A549 (cell line): ENCODE results near the gene RUNX2. TPM values are rescaled to one million over a fixed set of nuclear protein-coding genes. Genes with fewer than 3 reads are reported as not detected.

Source experiments
- ATAC-seq, 2 experiments: fragments of 200-7000 bp in 1 of 2; fragments of >200 bp in 1 of 2; cut with Nextera tagmentation in 1 of 2; cut with Tn5 transposase in 1 of 2; 3 replicates each; pipeline versions ENCODE4 v1.8.0 to v1.9.1; 2018 to 2020; ENCODE audit warnings: mild to moderate bottlenecking in 1 of 2, moderate library complexity in 1 of 2
- CTCF ChIA-PET: fragments of 300-600 bp; sonication (Branson Sonifier 250); formaldehyde crosslinking; extraction: SDS; loops from one replicate; lab custom pipeline; 2021; ENCODE audit warnings: antibody characterized with exemption, inconsistent platforms; lab: Yijun Ruan, JAX
- POLR2A ChIA-PET: fragments of 350-600 bp; formaldehyde crosslinking; extraction: SDS; loops from one replicate; lab custom pipeline; 2021; ENCODE audit warnings: antibody characterized with exemption, inconsistent platforms; lab: Yijun Ruan, JAX
- DNase-seq, 2 experiments: peaks; one replicate each; pipeline versions ENCODE4 v3.0.0 to v3.0.0-alpha.2; 2011 to 2016; ENCODE audit warnings: low read depth in 1 of 2, low spot score in 1 of 2
- FAIRE-seq: peaks from 2 replicates; lab custom pipeline; 2011; peaks lifted over from hg19 to GRCh38; lab: Jason Lieb, UNC
- H3K27ac ChIP-seq, 2 experiments: fragments of >200 bp; sonication (Bioruptor Twin); formaldehyde crosslinking; 3 replicates each; pipeline ENCODE4 v1.5.1; 2016 to 2017
- H3K4me1 ChIP-seq: fragments of >200 bp; sonication (Bioruptor Twin); formaldehyde crosslinking; 3 replicates; pipeline ENCODE4 v1.6.1; 2016
- H3K4me2 ChIP-seq: fragments of >200 bp; sonication (Bioruptor Twin); formaldehyde crosslinking; 3 replicates; pipeline ENCODE4 v1.6.1; 2016
- H3K4me3 ChIP-seq: fragments of >200 bp; sonication (Bioruptor Twin); formaldehyde crosslinking; 3 replicates; pipeline ENCODE4 v1.5.1; 2016
- H3K9me3 ChIP-seq: fragments of >200 bp; sonication (Bioruptor Twin); formaldehyde crosslinking; 3 replicates; pipeline ENCODE4 v1.6.1; 2016
- BHLHE40 ChIP-seq: IDR thresholded peaks from 2 replicates; pipeline ENCODE4 v1.6.1; 2012; ENCODE audit warnings: low read depth, low read length, inconsistent platforms
- CBX8 ChIP-seq: fragments of 200-600 bp; sonication (generic); IDR thresholded peaks from 2 replicates; pipeline ENCODE4 v1.6.1; 2016
- CTCF ChIP-seq: fragments of >200 bp; sonication (Bioruptor Twin); formaldehyde crosslinking; IDR thresholded peaks from 3 replicates; pipeline ENCODE4 v1.5.1; 2016
- EHMT2 ChIP-seq: fragments of 200-600 bp; sonication (generic); IDR thresholded peaks from 2 replicates; pipeline ENCODE4 v1.6.1; 2016; ENCODE audit warnings: antibody characterized with exemption, low read depth, mild to moderate bottlenecking, moderate library complexity
- ELK1 ChIP-seq: fragments of 150-350 bp; IDR thresholded peaks from 2 replicates; pipeline ENCODE4 v1.6.1; 2014; ENCODE audit warnings: low read depth, mild to moderate bottlenecking, low read length
- EP300 ChIP-seq, 2 experiments: fragments of >200 bp; sonication (Bioruptor Twin); formaldehyde crosslinking; IDR thresholded peaks; 2 replicates in 1 of 2; 3 replicates in 1 of 2; pipeline ENCODE4 v1.6.1; 2016 to 2017
- FOSL2 ChIP-seq, 2 experiments: fragments of 450-650 bp in 1 of 2; fragments of >200 bp in 1 of 2; sonication (Bioruptor Twin) in 1 of 2; formaldehyde crosslinking; IDR thresholded peaks; 2 replicates each; pipeline versions ENCODE4 v1.5.0 to v1.6.1; 2016 to 2020; ENCODE audit warnings: mild to moderate bottlenecking in 1 of 2, moderate library complexity in 1 of 2
- GATA3 ChIP-seq: IDR thresholded peaks from 2 replicates; pipeline ENCODE4 v1.6.1; 2012; ENCODE audit warnings: borderline replicate concordance
- HOXA7 ChIP-seq: fragments of 250-450 bp; sonication (Bioruptor Pico); IDR thresholded peaks from 2 replicates; pipeline ENCODE4 v1.5.0; 2020; ENCODE audit warnings: mild to moderate bottlenecking, moderate library complexity
- JUNB ChIP-seq: fragments of >200 bp; sonication (Bioruptor Twin); formaldehyde crosslinking; IDR thresholded peaks from 2 replicates; pipeline ENCODE4 v1.6.1; 2016
- KDM5A ChIP-seq: fragments of 200-600 bp; sonication (generic); IDR thresholded peaks from 2 replicates; pipeline ENCODE4 v1.6.1; 2016; ENCODE audit warnings: antibody characterized with exemption, mild to moderate bottlenecking
- MAZ ChIP-seq: fragments of 150-350 bp; IDR thresholded peaks from 2 replicates; pipeline ENCODE4 v1.6.1; 2014; ENCODE audit warnings: antibody characterized with exemption, low read depth, low read length, borderline replicate concordance
- NFE2L2 ChIP-seq: fragments of 150-350 bp; conservative IDR thresholded peaks from 2 replicates; pipeline ENCODE4 v1.6.1; 2014; ENCODE audit warnings: low read length
- NPAS2 ChIP-seq: fragments of 250-450 bp; sonication (Bioruptor Pico); IDR thresholded peaks from 2 replicates; pipeline ENCODE4 v1.8.0; 2022; ENCODE audit warnings: mild to moderate bottlenecking, moderate library complexity, borderline replicate concordance
- NR3C1 ChIP-seq: fragments of >200 bp; sonication (Bioruptor Twin); formaldehyde crosslinking; IDR thresholded peaks from 3 replicates; pipeline ENCODE4 v1.6.1; 2017
- PBX3 ChIP-seq: IDR thresholded peaks from 2 replicates; pipeline ENCODE4 v1.6.1; 2012
- RAD21 ChIP-seq, 2 experiments: fragments of >200 bp in 1 of 2; sonication (Bioruptor Twin) in 1 of 2; formaldehyde crosslinking in 1 of 2; IDR thresholded peaks in 1 of 2; conservative IDR thresholded peaks in 1 of 2; 2 replicates in 1 of 2; 3 replicates in 1 of 2; pipeline ENCODE4 v1.6.1; 2012 to 2018; ENCODE audit warnings: inconsistent platforms in 1 of 2
- REST ChIP-seq: fragments of 200-600 bp; sonication (generic); IDR thresholded peaks from 2 replicates; pipeline ENCODE4 v1.6.1; 2016; ENCODE audit warnings: antibody characterized with exemption, mild to moderate bottlenecking, moderate library complexity
- RFX5 ChIP-seq: fragments of 450-650 bp; IDR thresholded peaks from 2 replicates; pipeline ENCODE4 v1.7.1; 2014; ENCODE audit warnings: antibody characterized with exemption, mild to moderate bottlenecking, moderate library complexity
- SMC3 ChIP-seq: fragments of >200 bp; sonication (Bioruptor Twin); formaldehyde crosslinking; IDR thresholded peaks from 3 replicates; pipeline ENCODE4 v1.6.1; 2018; ENCODE audit warnings: inconsistent platforms
- WGBS: methylation state at CpG from one replicate; pipeline ENCODE4 v1.1.6; 2017; ENCODE audit errors: missing lambda C conversion rate; 5-methylcytosine and 5-hydroxymethylcytosine counted together
- polyA plus RNA-seq, 4 experiments: library from polyadenylated mRNA; depleted of rRNA in 3 of 4; stranded (reverse); fragments of >200 nt; fragmentation: RNase III in 1 of 4; extraction: RNeasy Plus Mini Kit Qiagen cat#74134 plus additional on column Dnase treatment in 1 of 4; gene quantifications; 2 replicates in 3 of 4; 3 replicates in 1 of 4; pipeline ENCODE4 v1.2.3, GENCODE V29; 2011 to 2017

The RUNX2 gene
- polyA plus RNA-seq, 2 of the 4 experiments (the other 2 are of a cell fraction), result 0.13 to 0.83 TPM

GRCh38 chr6:45498591-45498990 is 170.5 kb downstream of the RUNX2 start:
- ChIA-PET CTCF (no interaction called here), POLR2A (no interaction called here)
- Histone ChIP-seq H3K27ac (no peak overlapping the region), H3K9me3 (no peaks in the 10 kb centered on the region), H3K4me1 (no peaks in the 10 kb centered on the region), H3K4me2 (no peak overlapping the region), H3K4me3 (no peak overlapping the region)
- 80% methylated on average over 1 of the region's 1 CpG for WGBS
- DNase-seq, result no peak
- FAIRE-seq, result no peak
- no peak for TF ChIP-seq GATA3
- ATAC-seq, result no peak

- Histone ChIP-seq H3K27ac (no peak overlapping the region), H3K4me2 (no peak overlapping the region)
- FAIRE-seq (no peak), DNase-seq (peak; percentile 26 to 61)
- 0 out of 3 replicates have a peak, but pooled peaks have one; percentile 17 for TF ChIP-seq SMC3
- TF ChIP-seq NR3C1, result no peak
- peak; percentile 28; the same call in 2 of the 3 replicates for TF ChIP-seq CTCF
- peak in 1 of 2 experiments; percentile 38; a peak in 2 of 5 replicates for TF ChIP-seq RAD21 (conservative IDR thresholded peaks at IDR 0.05 in 1 of 2, IDR thresholded peaks at IDR 0.05 in 1 of 2)
- no peak for TF ChIP-seq BHLHE40
- no peak for TF ChIP-seq HOXA7 (CRISPR knock-in tag)
- TF ChIP-seq, all 56 proteins: peak for 3
- 34% methylated on average over 6 of the region's 6 CpGs for WGBS
- Histone ChIP-seq H3K9me3 (no peaks in the 10 kb centered on the region), H3K4me3 (no peak overlapping the region), H3K4me1 (no peaks in the 10 kb centered on the region)
- POLR2A ChIA-PET, result no interaction called here
- peak; percentile 80 to 95; a peak in 5 of 6 replicates for ATAC-seq
- CTCF ChIA-PET, result interaction anchor here (0.6 to 1.5 kb wide), 4 partner anchors 9 to 214 kb away, joined by 3 to 5 read pairs (median 3); no protein-coding TSS in a partner anchor
Observed at GRCh38 chr6:45500924-45501816, 173.0 kb downstream of the RUNX2 start.

GRCh38 chr6:45502456-45502855 is 174.3 kb downstream of the RUNX2 start:
- Histone ChIP-seq H3K4me1 (no peaks in the 10 kb centered on the region), H3K27ac (no peak overlapping the region), H3K4me3 (no peak overlapping the region), H3K9me3 (no peaks in the 10 kb centered on the region), H3K4me2 (no peak overlapping the region)
- ATAC-seq (no peak), DNase-seq (no peak), FAIRE-seq (no peak)
- ChIA-PET CTCF (interaction anchor here (1.3 kb wide), 1 partner anchor 212 kb away, joined by 3 read pairs; no protein-coding TSS in a partner anchor), POLR2A (no interaction called here)
- WGBS, result 74% methylated on average over 6 of the region's 6 CpGs
- TF ChIP-seq JUNB (no peak), CTCF (no peak), RFX5 (no peak), CBX8 (no peak), EHMT2 (no peak), FOSL2 (IDR thresholded peaks at IDR 0.05) (no peak), FOSL2 (CRISPR knock-in tag; IDR thresholded peaks at IDR 0.05) (no peak), KDM5A (no peak), PBX3 (no peak), REST (no peak), NFE2L2 (no peak), EP300 (IDR thresholded peaks at IDR 0.05) (no peak), NPAS2 (CRISPR knock-in tag) (no peak), MAZ (no peak), GATA3 (no peak), ELK1 (no peak)
